G401.6 (cell line): Measurements from ENCODE around the gene NRP2.

ENCODE experiments used
- FAIRE-seq: peaks from 2 replicates; lab custom pipeline; 2012; peaks lifted over from hg19 to GRCh38; lab: Jason Lieb, UNC

Gene NRP2

DNA sequence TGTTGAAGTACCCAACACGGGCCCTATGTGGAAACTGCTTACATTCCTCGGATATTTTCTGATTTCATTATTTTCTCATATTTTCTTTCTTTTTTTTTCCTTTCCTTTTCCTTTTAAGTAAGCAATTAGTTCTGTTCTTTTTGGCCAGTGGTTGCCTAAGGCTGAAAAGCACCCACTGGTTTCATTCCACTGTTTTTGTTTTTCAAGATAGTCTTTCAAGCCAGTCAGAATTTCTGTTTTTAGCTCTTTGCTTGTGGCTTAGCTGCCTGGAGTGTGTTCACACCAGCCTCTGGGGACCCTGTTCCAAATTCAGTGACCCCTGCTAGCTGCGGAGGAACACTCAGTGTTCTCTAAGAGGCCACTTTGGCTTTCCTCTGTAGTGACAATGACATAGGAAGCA lies 73.6 kb downstream of the NRP2 start:
- FAIRE-seq, result no peak

DNA sequence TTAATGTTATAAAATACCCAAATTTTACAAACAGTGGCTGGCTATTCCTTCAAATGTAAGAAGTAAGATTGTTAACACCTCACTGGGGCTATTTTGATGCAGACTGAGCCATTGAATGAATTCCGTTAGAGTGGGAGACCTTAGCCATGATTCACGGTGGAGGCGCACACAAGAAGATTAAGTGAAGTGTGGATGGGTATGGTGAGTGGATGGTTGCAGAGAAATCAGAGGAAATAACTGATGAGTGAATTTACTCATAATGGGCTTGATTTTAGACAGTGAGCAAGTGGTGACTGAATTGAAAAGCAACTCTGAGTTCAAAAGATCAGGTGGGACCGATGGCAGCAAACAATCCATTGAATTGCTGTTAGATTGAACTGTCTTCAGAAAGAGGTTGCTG lies 75.0 kb downstream of the NRP2 start:
- FAIRE-seq, result no peak

DNA sequence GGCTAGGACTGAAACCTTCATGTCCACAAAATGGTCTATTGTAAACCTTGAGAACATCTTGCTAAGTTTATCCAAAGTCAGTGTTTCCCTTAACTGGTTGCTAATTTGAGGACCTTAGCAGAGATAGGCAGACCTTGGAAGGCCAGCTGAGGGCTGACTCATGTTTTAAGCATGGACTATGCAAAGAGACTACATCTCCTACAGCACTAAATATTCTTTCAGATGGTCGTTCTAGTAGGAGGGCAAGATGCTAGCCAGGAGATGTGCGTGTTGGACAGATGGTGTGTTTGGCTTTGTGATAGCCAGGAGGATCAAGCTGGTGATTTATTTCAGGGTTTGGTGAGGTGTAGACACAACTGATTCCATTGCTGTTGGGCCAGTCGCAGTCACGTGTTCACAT lies 75.8 kb downstream of the NRP2 start:
- FAIRE-seq, result no peak

DNA sequence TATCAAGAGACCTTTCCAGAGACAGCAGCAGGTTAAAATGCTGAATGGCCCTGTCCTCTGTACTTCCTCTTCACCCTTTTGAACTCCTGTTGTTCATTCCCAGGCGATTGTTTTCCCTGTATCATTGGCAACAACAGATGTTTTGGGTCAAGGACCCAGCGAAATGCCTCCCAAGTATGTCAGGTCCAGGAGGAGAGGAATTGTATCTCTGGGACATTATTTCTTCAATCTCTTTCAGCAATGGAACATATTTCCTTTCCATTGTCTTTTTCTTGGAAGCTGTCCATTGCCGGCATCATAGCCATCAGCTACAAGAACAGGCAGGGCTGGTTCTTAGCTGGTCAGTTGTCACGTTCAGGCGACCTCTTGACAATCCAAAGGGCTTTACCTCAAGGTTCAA lies 76.2 kb downstream of the NRP2 start:
- no peak for FAIRE-seq

DNA sequence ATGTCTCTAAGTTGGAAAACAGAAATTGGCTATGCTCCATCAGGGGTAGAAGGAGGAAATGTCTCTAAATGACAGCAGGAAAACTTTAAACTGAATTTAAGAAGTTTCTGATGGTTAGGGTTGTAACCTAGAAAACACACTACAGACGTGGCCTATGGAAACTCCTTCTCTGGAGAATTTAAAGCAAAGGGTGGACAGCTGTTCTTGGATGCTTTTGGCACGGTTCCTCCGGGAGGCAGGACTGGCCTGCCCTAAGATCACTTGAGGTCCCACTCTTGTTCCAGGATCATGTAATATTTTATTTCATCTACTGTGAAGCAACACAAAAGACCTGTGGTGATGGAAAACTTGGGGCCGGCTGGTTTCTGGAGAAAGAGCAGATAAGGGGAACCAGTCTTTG lies 77.0 kb downstream of the NRP2 start:
- no peak for FAIRE-seq

DNA sequence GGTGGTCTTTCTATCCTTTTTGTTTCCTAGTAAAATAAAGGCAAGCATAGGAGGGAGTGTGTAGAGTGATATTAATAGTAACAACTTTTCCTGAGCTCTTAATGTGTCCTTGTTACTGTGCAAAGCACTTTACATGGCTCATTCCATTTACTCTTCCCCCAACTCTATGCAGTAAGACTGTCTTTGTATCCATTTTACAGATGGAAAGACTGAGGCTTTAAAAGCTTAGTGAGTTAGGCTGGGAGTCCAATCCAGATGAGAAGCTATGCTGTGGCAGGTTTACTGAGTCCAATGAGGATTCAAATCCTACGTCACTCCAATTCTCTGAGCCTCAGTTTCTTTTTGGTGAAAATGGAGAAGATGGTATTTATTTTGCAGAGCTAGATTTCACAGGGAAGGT lies 77.4 kb downstream of the NRP2 start:
- no peak for FAIRE-seq

DNA sequence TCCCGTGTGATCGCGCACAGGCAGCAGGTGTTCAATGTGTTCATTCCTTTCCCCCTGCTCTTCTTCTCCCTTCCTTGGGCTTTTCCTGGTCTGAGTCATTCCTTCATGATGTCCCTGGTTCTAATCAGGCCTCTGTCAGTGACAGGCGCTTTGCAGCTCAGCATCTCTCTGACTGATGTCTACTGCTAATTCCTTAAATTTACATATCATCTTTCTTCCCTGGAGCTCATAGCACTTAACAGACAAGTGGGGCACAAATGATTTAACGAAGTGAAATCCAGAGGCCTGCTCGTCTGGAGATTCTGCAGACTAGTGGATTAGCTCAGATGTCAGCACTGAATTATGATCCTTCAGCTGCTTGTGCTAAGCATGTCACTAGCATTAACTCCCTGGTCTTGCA lies 77.9 kb downstream of the NRP2 start:
- no peak for FAIRE-seq

DNA sequence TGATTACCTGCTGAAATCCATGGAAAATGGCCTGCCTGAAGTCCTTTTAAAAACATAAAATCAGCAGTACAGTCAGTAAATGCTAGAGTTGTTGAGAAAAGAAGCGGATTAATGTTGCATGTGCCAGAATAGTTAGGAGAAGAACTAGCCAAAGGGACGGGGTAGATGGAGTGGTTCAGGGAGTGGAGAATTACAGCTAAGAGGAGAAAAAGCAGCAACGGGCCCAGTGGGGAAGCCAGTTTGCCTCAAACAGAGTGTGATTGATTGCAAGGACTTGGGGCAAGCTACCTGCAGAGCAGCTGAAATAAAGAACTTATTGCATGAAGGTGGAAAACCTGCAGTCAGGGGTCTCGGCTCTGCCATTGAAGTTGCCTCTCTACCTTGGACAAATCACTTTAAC lies 79.1 kb downstream of the NRP2 start:
- no peak for FAIRE-seq

DNA sequence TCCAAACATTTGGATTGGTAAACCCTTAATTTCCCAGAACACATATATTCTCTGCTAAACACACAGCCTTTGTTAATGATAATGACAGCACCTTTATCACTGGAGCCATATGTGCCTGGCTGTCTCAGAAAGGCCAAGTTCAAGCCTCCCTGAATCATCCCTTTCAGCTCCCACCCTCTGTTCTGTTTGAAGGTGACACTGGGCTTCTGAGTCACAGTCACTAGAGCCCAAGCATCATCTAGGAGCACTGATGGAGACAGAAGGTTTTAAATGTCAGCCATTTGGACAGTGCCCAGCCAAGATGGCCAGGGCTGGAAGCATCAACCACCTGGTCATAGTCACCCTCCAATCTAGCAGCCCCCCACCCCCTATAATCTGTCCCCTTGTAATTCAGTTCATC lies 80.6 kb downstream of the NRP2 start:
- no peak for FAIRE-seq

DNA sequence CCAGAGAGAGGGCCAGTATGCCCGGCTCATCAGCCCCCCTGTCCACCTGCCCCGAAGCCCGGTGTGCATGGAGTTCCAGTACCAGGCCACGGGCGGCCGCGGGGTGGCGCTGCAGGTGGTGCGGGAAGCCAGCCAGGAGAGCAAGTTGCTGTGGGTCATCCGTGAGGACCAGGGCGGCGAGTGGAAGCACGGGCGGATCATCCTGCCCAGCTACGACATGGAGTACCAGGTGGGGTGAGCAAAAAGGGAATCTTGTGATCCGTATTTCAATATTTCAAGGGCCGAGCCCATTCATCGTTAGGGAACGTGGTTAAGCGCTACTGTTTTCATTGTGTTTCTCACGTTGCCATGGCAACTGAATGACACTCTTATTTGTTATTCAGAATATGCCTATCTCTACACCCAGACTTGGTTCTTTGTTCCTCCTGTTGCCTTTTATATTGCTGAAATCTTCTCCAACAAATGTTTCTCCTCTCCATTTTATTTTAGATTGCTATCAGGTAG lies 81.5 kb downstream of the NRP2 start:
- FAIRE-seq, result no peak

DNA sequence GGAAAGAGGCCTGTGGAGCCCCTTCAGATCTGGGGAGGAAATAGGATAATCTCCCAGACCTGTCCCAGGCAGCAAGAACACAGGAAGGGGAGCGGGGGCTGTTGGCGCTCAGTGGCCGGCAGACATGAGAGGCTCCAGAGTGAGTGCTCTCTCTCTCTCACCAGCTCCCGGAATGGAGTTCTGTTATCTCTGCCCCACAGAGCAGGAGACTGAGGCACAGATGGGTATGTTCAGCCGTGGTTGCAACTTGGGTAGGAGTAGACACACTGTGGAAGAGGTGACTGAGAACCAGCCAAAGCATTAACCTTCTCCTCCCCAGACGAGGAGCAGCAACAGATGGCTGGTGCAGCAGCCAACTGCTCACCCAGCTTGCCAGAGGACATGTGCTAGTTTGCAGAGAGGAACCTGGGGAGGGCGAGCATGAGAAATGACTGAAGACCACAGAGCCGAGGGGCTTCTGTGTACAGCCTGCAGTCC lies 82.0 kb downstream of the NRP2 start:
- FAIRE-seq, result no peak

DNA sequence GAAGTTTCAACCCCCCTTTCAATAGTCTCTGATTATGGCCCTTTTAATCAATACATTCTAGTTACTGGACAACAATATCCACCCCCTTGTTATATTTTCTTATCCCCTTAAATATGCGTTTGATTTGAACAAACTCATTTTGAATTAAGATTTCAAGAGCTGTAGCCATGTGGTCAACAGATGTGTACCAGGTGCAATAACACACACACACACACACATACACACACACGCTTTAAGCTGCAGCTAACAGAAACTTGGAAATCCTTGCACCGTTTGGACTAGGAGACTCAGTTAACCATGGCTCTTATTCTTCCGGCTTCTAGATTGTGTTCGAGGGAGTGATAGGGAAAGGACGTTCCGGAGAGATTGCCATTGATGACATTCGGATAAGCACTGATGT lies 82.8 kb downstream of the NRP2 start:
- FAIRE-seq, result no peak

DNA sequence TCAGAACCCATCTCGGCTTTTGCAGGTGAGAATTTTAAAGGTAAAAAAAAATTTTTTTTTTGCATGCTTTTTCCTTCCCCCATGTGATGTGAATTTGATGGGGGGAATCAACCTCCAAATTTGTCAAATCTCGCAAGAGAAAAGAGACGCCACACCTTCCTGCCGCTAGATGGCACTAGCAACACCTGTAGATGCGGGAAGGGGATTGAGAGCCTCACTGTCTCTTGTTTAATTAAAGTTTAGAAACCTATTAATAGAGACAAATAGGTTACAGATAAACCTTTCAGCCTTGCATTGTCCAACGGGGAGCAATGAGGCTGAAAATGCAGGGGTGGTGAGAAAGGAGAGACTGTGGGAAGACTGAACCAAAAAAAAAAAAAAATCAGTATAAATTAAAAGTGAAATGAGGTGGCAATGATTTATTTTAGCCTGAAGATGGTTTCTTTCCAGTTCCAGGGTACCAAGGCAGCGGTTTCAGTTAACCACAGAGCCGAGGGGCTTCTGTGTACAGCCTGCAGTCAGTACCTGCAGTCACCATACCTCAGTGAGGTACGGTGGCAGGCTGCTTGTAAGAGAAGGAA lies 84.6 kb downstream of the NRP2 start:
- FAIRE-seq, result peak; percentile 57

DNA sequence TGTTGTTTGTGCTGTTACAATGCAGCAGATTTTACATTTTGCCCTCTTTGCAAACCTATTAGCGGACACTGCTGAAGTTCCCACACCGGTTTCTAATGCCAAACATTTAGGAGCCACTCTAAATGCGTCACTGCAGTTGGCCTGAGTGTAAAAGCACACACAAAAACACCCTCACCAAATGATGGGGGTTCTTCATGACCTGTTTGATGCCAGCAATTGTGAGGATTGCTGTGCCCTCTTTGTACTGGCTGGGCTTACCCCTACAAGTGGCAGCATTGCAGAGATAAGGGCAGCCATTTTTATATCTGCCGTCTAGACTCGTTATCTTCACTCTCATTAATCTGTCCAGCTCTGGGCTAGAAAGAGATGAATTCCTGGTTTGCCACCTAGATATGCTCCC lies 85.3 kb downstream of the NRP2 start:
- no peak for FAIRE-seq

DNA sequence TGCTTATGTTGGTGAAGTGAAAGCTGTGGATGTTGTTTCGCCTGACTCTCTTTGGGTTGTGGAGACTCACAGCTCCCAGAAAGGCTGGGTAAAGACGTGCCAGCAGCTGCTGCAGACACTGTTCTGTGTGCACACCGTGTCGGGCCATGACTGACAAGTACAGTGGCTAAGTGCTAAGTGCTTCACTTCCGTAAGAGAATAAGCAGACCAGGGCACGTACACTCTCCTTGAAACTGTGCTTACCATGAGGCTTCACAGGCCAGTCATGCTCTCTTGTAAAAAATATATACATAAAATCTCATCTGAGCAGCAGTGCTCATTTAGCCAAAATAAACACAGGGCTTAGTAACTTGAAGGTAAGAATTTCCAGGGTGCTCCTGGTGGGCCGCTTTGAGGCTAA lies 86.0 kb downstream of the NRP2 start:
- FAIRE-seq, result no peak

DNA sequence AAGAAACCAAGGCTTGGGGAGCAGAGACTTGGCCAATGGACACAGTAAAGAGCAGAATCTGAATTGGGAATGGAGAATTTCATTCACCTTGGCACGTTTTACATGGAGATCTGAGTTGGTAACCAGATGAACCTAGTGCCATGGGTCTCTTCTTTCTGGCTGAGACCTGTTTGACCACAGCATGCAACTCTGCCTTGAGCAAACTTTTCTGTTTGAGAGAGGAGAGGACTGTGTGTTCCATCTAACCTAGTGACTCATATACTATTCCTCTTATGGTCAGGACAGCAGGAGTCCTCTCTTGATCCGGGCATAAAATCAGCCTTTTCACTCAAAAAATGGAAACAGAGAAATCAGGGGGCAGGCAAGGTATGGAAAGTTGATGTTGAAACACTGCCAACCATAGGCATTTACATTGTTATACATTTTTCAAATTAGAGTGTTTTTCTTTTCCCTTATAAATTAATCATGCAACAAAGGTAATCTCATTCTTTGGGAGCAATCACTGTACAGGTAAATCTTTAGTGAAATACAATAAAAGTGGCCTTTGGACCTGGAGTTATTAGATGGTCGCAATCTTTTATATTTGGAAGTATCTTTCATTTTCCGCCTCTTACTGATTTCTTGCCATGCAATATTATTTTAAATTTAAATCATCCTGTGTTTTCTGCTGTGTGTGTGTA lies 86.7 kb downstream of the NRP2 start:
- FAIRE-seq, result no peak

DNA sequence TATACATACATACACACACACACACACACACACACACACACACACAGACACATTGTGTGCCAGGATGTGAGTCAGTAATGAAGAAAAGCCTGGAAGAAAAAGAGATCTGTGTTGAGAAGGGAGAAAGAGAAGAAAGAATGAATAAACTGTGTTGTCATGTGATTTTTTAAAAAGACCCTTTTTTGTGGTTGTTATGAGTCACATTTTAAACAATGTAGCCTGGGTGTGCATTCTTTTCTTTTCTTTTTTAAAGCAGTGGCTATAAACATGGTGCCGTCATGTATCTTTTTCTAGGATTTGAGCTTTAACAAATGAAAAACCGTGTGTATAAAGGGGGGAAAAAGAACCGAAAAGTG lies 87.2 kb downstream of the NRP2 start:
- no peak for FAIRE-seq

DNA sequence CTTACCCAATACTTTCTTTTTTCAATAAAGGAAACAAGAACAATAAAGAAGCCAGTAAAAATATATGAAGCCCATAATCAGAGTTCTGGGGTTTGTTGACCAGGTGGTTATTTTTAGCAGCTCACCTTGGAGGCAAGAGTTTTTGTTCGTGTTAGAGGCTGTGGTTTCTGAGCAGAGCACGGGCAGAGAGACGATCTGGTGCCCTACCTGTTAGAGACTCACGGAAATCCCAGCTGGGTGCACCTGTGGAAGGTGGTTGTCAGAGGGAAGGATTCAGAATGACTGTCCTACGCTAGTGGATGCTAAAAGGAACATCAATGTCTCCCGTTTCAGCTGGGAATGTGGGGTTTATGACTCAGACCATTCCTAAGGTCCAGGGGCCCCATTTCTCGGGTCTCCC lies 87.6 kb downstream of the NRP2 start:
- no peak for FAIRE-seq

DNA sequence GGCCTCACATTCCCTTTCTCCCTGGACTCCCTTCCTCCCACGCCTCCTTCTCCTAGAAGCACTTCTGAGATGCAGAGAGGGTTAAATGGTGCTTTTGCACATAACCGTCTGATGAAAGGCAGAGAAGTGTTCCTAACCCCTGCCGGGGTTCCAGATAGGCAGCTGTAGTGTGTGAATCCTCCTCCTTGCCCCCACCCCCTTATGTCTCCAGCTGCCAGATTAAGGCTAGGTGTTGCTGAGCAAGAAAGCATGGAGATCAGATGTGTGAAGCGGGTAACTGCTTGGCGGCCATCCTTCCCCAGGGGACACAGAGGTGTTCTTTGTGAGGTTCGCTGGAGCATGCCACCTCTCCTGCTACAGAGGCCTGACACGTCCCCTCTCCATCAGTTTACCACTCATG lies 88.3 kb downstream of the NRP2 start:
- no peak for FAIRE-seq

DNA sequence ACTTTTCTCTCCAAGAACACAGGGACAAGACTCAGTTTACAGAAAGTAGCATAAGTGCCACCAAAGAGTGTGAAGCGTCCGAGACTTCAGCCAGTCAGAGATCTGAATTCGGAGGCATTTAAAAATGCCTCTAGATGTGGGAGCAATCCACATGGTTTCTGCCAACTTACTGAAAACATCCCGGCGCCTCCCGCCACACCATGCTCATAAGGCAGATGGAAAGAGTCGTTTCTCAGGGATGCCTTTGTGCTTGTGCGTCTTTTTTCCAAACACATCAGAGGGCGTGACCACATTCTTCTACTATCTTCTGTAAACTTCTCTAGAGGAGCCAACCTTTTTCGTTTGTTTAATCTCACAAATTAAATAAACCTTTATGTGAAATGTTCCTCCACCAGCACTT lies 88.7 kb downstream of the NRP2 start:
- FAIRE-seq, result no peak

DNA sequence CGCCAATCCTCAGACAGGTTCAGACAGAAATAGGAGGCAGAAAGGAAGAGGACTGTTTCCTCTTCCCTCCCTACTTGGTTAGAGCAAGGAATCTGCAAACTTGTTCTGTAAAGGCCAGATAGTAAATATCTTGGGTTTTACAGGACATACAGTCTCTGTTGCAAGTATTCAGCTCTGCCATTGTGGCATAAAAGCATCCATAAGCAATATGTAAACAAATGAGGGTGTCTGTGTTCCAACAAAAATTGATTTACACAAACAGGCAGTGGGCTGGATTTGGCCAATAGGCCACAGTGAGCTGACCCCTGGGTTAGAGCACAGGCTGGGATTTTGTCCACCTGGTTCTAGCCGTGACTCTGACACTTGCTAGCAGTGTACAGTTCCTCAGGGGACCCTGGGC lies 89.4 kb downstream of the NRP2 start:
- FAIRE-seq, result no peak

DNA sequence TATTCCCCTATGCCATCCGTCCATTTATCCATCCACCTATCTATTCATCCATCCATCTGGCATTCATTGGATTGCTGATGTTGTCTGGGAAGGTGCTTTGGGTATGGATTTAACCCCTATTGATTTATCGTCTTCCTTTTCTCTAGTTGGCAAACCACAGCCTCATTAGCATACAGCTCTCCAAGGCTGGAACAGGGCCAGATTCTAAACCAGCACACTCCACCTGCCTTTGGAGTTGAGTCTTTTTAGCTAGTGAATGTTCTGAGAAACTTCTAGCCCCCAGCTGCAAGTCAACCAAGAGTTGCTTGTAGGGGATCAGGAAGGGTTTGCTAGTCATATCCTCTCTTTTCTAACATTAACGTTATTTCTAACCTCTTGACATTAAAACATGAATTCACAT lies 90.7 kb downstream of the NRP2 start:
- no peak for FAIRE-seq

DNA sequence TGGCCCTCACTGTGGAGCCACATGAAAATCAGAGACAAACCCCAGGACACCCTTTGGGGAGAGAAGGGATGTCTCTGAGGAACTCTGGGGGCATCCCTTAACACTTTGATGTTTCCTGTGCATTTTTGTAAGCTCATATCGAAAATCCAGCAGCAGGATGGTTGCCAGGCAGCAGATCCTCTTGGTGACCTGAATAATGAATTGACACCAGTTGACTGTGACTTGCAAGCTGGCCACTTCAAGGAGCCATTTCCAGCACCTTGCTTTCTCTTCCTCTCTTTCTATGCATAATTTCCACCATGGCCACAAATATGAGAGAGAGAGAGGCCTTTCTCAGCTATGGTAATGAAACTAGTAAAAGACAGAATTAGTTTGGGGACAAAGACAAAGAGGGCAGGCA lies 91.7 kb downstream of the NRP2 start:
- FAIRE-seq, result no peak

DNA sequence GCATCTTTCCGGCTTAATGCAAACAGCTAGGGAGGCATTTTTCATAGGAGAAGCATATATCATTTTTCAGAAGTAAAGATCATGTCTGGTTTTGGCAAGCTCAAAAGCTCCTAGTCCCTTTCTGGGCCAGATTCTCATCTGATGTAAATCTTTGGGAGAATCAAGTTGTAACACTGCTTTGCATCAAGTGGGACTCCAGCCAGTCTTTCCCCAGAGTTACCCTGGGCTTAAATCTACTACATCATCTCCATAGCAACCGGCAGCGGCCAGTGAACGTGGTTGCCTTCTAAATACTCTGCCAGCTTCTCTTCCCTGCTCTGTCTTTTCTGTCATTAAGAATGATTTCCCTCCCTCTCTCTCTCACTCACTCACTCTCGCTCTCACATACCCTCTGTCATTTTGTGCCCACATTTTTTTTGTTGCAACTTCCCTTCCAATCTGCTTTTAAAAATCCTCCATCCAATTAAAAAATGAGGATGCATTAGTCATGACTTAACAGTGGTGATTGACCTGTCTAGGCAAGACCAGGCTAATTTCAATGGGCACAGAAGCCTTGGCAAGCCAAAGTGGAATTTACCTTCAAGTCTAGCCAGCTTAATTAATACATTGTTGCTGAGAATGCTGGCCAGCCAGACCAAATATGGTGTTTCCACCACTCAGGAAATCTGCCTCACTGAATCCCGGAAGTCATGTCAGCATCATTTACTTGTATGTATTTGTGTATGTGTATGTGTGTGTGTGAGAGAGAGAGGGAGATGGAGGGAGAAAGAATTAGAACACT lies 93.0 kb downstream of the NRP2 start:
- no peak for FAIRE-seq
